Common myeloid progenitor, CD34-positive (primary cell): Measurements from ENCODE around the gene DCDC2.

Source experiments
- CTCF ChIA-PET: fragments of 350-600 bp; sonication (Branson Sonifier 250); formaldehyde crosslinking; loops from one replicate; lab custom pipeline; 2021; ENCODE audit warnings: antibody characterized with exemption; lab: Charles Lee
- POLR2A ChIA-PET: fragments of 350-600 bp; sonication (Branson Sonifier 250); formaldehyde crosslinking; loops from one replicate; lab custom pipeline; 2021; ENCODE audit warnings: antibody characterized with exemption; lab: Charles Lee
- DNase-seq, 3 donors: peaks; one replicate each; pipeline versions ENCODE4 v3.0.0 to v3.0.0-alpha.2; 2013
- H3K27ac ChIP-seq, 2 experiments: 1 replicate in 1 of 2; 2 replicates in 1 of 2; pipeline ENCODE4 v1.7.0; 2013; ENCODE audit warnings: inconsistent platforms in 2 of 2, low read length in 2 of 2, mild to moderate bottlenecking in 2 of 2, low read depth in 1 of 2, moderate library complexity in 1 of 2; ENCODE audit not compliant: severe bottlenecking in 2 of 2, insufficient read depth in 1 of 2, poor library complexity in 1 of 2
- H3K27me3 ChIP-seq, 5 experiments: replicated peaks in 2 of 5; 1 replicate in 3 of 5; 2 replicates in 2 of 5; pipeline versions ENCODE4 v1.6.1 to v1.7.0; 2013; ENCODE audit warnings: low read length in 4 of 5, mild to moderate bottlenecking in 2 of 5, moderate library complexity in 2 of 5, inconsistent platforms in 1 of 5; ENCODE audit not compliant: insufficient read depth in 5 of 5, control insufficient read depth in 4 of 5
- H3K36me3 ChIP-seq, 4 experiments: 1 replicate in 2 of 4; 2 replicates in 2 of 4; pipeline versions ENCODE4 v1.6.1 to v1.7.0; 2013; ENCODE audit warnings: low read length in 3 of 4, control low read depth in 1 of 4, mild to moderate bottlenecking in 1 of 4; ENCODE audit not compliant: control insufficient read depth in 4 of 4, insufficient read depth in 4 of 4
- H3K4me1 ChIP-seq, 4 experiments: 1 replicate in 3 of 4; 2 replicates in 1 of 4; pipeline versions ENCODE4 v1.6.1 to v1.7.1; 2013; ENCODE audit warnings: low read length in 3 of 4, mild to moderate bottlenecking in 3 of 4, control low read depth in 1 of 4, inconsistent platforms in 1 of 4, moderate library complexity in 1 of 4; ENCODE audit not compliant: control insufficient read depth in 4 of 4, insufficient read depth in 4 of 4; ENCODE audit errors: control extremely low read depth in 1 of 4
- H3K4me3 ChIP-seq, 7 experiments: 1 replicate in 4 of 7; 2 replicates in 3 of 7; pipeline versions ENCODE4 v1.5.1 to v1.7.0; 2013; ENCODE audit warnings: mild to moderate bottlenecking in 7 of 7, low read length in 6 of 7, moderate library complexity in 6 of 7, inconsistent platforms in 2 of 7, low read depth in 2 of 7, control low read depth in 1 of 7; ENCODE audit not compliant: insufficient read depth in 4 of 7, control insufficient read depth in 1 of 7; ENCODE audit errors: extremely low read depth in 1 of 7
- H3K9me3 ChIP-seq, 5 experiments: 1 replicate in 4 of 5; 2 replicates in 1 of 5; pipeline versions ENCODE4 v1.6.1 to v1.7.1; 2013; ENCODE audit warnings: low read length in 4 of 5, mild to moderate bottlenecking in 2 of 5, inconsistent platforms in 1 of 5, low read depth in 1 of 5, moderate library complexity in 1 of 5; ENCODE audit not compliant: control insufficient read depth in 4 of 5, insufficient read depth in 2 of 5; ENCODE audit errors: control extremely low read depth in 1 of 5
- WGBS: methylation state at CpG from one replicate; pipeline ENCODE4 v1.1.5; 2013; ENCODE audit not compliant: insufficient coverage; 5-methylcytosine and 5-hydroxymethylcytosine counted together

The DCDC2 gene

DNA sequence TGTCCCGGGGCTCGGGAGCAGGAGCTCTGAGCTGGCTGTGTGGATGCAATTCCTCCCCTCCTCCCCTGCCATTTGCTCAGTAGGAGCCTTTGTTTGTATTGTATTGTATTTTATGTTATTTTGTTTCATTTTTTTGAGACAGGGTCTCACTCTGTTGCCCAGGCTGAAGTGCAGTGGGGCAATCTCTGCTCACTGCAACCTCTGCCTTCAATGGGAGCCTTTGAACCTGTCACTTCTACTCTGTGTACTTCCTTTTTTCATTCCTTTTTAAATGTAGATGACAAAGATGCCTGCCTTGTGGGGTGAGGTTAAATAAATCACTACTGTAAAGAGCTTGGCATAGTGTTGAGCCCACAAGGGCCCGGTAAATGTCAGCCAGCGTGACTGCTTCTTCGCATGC is 70.6 kb downstream of the DCDC2 start:
- ChIA-PET CTCF (interaction anchor here (1.0 to 1.9 kb wide), 3 partner anchors 9 to 73 kb away, joined by 3 to 5 read pairs (median 3); no protein-coding TSS in a partner anchor), POLR2A (interaction anchor here (0.6 kb wide), 1 partner anchor 1855 kb away, joined by 3 read pairs; no protein-coding TSS in a partner anchor)
- Histone ChIP-seq H3K9me3 (no peaks in the 10 kb centered on the region), H3K4me1 (peaks cover 6 to 15% (median 11%) of the 10 kb centered on the region in 4 experiments), H3K4me3 (no peak overlapping the region), H3K27ac (no peak overlapping the region), H3K27me3 (no peaks in the 10 kb centered on the region), H3K36me3 (no peaks in the 10 kb centered on the region)
- DNase-seq: no peak
- 100% methylated on average over 3 of the region's 5 CpGs for WGBS

DNA sequence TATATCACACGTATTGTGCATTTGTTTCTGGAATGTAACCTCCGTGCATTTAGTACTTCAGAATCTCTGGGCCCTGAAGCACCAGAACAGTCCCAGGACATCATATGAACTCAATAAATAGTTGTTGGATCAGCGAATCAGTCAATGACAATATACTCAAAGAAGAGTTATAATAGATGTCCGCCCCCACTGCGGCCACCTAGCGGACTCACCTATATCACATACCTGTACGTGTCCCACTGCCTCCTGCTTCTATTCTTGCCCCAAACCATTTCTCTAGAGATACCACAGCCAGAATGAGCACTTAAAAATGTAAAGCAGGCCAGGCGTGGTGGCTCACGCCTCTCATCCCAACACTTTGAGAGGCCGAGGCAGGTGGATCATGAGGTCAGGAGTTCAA is 73.9 kb downstream of the DCDC2 start:
- CTCF ChIA-PET: interaction anchor here (1.0 to 2.1 kb wide), 9 partner anchors 8 to 238 kb away, joined by 3 to 25 read pairs (median 3); no protein-coding TSS in a partner anchor
- peak overlapping the region in 1 of 7 experiments; percentile 57 for H3K4me3 ChIP-seq
- H3K27ac ChIP-seq: no peak overlapping the region
- POLR2A ChIA-PET: no interaction called here
- no peaks in the 10 kb centered on the region for H3K36me3 ChIP-seq
- peaks cover 6 to 15% (median 11%) of the 10 kb centered on the region in 4 experiments for H3K4me1 ChIP-seq
- H3K9me3 ChIP-seq: no peaks in the 10 kb centered on the region
- WGBS: 93% methylated on average over 7 of the region's 10 CpGs
- no peaks in the 10 kb centered on the region for H3K27me3 ChIP-seq
- DNase-seq: no peak

DNA sequence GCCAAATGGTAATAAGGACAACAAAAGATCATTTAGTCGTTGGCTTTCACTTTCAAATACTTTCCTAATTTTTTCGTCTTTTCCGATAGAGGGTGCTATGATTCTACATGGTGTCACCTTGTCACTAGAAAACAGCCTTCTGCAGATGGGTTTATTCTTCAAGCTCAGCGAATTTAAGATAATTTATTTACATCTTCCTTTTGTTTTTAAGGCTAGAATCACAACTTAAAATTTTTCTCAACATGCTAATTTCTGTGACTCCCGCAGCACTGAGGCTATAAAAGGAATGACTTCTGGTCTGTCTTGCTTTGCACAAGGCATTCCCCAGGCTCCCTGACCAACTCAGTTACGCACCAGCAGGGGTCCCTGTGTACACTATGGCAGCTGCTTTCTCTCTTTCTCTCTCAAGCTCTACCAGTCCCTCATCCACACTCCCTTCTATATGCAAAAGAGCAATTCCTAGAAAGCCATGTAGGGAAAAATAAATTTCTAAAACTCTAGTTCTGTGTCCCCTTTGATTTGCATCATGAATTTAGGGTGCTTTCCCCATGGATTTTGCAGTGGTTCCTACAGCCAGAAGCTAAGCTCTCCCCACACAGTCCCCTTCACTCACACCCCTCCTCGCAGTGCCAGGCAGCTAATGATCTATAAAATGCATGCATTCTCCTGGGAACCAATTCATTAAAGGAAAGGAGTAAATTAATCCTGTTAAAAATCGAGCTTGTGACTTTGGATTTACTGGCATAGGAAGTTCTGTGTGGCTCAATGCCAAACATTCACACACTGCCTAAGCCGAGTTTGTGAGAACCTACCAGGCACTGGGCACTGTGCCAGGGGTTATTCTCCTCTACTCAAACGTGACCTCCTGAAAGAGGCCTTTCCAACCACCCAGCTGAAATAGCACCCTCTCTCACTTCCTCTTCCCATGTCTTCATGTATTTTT is 74.5 kb downstream of the DCDC2 start:
- peak; percentile 81 to 83 (median 83) for DNase-seq
- POLR2A ChIA-PET: interaction anchor here (0.5 to 0.8 kb wide), 2 partner anchors 22 to 104 kb away, joined by 3 to 4 read pairs; no protein-coding TSS in a partner anchor
- H3K4me1 ChIP-seq: peaks cover 6 to 15% (median 11%) of the 10 kb centered on the region in 4 experiments
- no peaks in the 10 kb centered on the region for H3K36me3 ChIP-seq
- H3K27me3 ChIP-seq: no peaks in the 10 kb centered on the region
- H3K27ac ChIP-seq: no peak overlapping the region
- WGBS: 3% methylated on average over 7 of the region's 10 CpGs
- H3K4me3 ChIP-seq: peak overlapping the region in 5 of 7 experiments; percentile 13 to 57 (median 41)
- H3K9me3 ChIP-seq: no peaks in the 10 kb centered on the region
- CTCF ChIA-PET: interaction anchor here (0.6 to 2.1 kb wide), 15 partner anchors 9 to 238 kb away, joined by 3 to 25 read pairs (median 4); partner anchors contain the start of genes DCDC2 and MRS2

DNA sequence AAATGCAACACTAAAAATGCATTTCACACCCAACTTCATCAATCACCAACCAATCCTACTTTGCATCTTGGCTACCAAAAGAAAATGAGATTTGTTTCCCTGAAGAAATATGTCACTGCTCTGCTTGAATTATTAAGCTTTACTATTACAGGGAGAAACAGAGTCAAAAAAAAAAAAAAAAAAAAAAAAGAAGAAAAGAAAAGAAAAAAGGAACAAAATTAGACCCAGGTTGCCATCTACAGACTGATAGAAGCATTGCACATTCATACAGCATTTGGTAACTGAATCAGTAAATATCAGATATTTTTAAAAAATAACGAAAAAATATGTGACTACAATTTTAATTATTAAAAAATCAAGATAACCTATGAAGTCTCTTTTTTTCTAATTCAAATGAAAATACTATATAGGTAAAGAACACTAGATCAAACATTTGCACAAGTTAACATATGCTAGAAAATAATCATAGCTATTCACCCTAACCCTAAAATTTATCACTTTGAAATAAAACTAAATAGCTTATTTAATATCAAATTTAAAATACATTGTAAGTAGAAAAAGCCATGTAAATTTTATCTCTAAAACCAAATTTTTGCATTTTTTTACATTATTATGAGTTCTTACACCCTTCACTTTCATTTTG is 83.3 kb downstream of the DCDC2 start:
- DNase-seq: peak; percentile 12 to 30 (median 29)
- H3K27ac ChIP-seq: no peak overlapping the region
- no peaks in the 10 kb centered on the region for H3K4me1 ChIP-seq
- H3K4me3 ChIP-seq: no peak overlapping the region
- H3K9me3 ChIP-seq: no peaks in the 10 kb centered on the region
- CTCF ChIA-PET: interaction anchor here (0.9 to 2.1 kb wide), 3 partner anchors 9 to 85 kb away, joined by 3 to 6 read pairs (median 3); no protein-coding TSS in a partner anchor
- no peaks in the 10 kb centered on the region for H3K36me3 ChIP-seq
- WGBS: no CpG with 5 or more reads among the region's 1 CpG
- POLR2A ChIA-PET: no interaction called here
- no peaks in the 10 kb centered on the region for H3K27me3 ChIP-seq

DNA sequence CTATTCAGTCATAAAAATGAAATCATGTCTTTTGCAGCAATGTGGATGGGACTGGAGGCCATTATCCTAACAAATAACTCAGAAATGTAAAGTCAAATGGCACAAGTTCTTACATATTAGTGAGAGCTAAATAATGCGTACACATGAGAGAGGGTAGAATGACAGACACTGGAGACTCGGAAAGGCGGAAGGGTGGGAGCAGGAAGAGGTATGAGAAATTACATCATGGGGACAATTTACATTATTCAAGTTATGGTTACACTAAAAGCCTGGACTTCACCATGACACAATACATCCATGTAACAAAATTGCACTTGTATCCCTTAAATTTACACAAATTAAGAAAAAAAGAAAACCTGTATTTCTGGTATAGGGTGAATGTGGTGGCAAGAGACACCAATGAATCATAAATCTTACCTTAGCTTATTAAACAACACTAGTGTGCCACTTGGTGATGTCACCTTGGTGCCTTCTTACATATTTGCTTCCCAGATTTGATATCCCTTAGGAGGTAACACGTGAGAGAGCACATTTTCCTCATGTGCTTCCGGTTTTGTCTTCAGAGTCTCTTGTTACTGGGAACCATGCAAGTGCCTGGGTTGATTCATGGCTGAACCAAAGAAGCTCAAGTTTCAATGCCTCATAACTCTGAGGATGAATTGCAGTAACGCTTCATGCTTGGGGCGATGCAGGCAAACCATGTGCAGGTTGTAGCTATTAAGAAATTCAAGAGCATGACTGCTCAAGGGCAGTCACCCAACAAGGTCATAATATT is 84.6 kb downstream of the DCDC2 start:
- 71% methylated on average over 4 of the region's 7 CpGs for WGBS
- Histone ChIP-seq H3K9me3 (no peaks in the 10 kb centered on the region), H3K4me1 (no peaks in the 10 kb centered on the region), H3K4me3 (no peak overlapping the region), H3K36me3 (no peaks in the 10 kb centered on the region), H3K27me3 (no peaks in the 10 kb centered on the region), H3K27ac (no peak overlapping the region)
- DNase-seq: no peak
- ChIA-PET CTCF (interaction anchor here (2.1 kb wide), 1 partner anchor 87 kb away, joined by 6 read pairs; no protein-coding TSS in a partner anchor), POLR2A (no interaction called here)

DNA sequence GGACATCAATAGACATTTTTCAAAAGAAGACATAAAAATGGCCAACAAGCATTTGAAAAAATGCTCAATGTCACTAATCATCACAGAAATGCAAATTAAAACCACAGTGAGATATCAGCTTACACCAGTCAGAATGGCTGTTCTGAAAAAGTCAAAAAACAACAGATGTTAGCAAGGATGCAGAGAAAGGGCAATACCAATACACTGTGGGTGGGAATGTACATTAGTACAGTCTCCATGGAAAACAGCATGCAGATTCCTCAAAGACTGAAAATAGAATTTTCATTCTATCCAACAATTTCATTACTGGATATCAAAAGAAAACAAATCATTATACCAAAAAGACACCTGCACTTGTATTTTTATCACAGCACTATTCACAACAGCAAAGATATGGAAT is 85.3 kb downstream of the DCDC2 start:
- Histone ChIP-seq H3K36me3 (no peaks in the 10 kb centered on the region), H3K27me3 (no peaks in the 10 kb centered on the region), H3K4me3 (no peak overlapping the region), H3K9me3 (no peaks in the 10 kb centered on the region), H3K4me1 (no peaks in the 10 kb centered on the region), H3K27ac (no peak overlapping the region)
- peak in 2 of 3 donors; percentile 15 to 25 for DNase-seq
- CTCF ChIA-PET: no interaction called here
- POLR2A ChIA-PET: no interaction called here
